CMK (cell line): ENCODE measurements around the gene SORCS2.

Experiments
- DNase-seq: peaks from one replicate; pipeline ENCODE4 v3.0.0-alpha.2; 2010; ENCODE audit warnings: low read depth

SORCS2 gene

GRCh38 chr4:7429069-7429416, 236.7 kb downstream of the SORCS2 start:
- no peak for DNase-seq

- no peak for DNase-seq
These were observed 237.3 kb downstream of the SORCS2 start for GRCh38 chr4:7429601-7430078.

DNA sequence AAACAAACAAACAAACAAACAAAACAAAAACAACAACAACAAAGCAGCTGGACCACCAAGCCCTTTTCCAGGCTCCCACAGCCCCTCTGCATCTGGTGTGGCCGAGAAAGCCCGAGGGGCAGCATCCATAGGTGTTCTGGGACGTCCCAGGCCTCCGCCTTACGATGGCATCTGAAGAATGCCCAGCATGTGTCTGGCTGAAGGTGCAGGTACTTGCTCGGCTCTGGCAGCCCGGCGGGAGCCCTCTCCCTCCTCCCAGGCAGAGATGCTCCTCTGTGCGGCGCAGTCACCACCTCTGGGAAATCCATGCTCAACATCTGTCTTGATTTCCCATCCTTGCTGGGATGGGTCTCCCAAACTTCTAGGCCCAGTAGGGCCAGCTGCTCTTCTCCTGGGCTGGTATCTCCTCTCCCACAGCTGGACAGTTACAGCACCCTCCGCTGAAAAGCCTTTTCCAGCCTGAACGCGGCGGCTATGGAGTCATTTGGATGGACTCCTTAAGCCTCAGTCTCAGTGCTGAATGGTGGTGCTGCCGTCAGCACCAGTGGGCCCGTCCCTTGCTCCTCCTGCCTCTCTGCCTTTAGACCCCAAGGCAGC, 238.1 kb downstream of the SORCS2 start:
- DNase-seq: no peak

DNA sequence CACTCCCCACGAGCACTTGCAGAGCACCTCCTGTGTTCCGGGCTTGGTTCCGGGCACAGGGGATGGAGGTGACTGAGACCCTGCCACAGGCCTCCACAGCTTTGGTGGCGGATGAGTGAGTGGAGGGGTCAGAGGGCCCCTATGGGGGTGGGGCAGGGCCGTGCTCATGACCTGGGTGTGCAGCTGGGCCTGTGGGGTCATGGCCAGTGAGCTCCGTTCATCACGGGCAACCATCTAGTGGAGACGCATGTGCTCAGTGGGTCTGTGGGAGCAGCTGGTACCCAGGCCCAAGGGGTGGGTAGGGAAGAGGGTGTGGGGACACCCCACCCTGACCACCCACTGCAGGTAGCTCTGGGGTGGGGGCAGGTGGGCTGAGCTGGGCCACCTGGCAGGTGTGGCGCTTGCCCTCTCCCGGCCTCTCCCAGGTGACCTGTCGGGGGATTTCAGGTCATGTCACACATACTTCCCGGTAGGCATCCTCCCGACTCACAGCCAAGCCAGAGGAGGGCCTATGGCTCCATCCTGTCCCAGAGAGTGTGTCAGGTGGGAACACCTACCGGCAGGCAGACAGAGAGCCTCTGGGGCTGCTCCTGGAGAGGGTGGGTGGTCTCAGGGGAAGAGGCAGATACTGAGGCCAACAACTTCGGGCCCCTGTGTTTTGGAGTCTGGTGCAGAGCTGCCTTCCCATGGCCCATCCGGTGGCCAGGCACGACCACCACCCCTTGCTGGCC, 238.8 kb downstream of the SORCS2 start:
- no peak for DNase-seq

DNA sequence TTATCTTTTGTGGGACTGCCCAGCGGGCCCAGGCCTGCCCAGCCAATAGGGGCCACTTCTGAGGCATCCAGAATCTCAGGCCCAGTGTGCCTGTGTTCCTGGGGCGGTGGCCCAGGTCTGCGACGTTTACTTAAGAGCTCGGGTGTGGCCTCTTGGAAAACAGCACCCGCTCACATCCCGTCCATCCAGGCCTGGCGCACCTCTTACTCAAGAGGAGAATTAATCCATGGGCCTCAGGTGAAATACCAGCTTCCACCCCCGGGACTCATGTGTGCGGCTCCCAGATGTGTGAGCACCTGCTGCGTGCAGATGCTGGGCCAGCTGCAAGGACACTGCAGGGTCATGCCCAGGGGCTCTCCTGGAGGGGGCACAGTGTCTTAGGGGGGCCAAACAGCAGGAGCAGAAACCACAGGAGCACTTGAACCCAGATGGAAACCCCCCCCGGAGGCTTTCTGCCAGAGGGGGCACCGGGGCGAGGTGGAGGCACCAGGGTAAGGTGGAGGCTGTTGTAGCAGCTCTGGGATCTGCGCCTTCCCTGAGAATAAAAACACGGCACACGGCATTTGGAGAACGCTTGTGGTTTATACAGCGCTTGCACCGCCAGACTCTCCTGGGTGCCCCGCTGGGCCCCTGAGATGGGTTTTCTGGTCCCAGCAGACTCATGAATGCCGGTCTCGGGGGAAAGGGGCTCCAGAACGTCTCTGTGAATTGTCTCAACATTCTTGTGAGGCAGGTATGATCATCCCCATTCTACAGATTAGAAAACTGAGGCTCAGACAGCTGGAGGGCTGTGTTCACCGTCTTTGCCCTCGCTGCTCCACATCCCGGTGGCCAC, 239.6 kb downstream of the SORCS2 start:
- DNase-seq: no peak

- DNase-seq: no peak
These were observed 240.4 kb downstream of the SORCS2 start for GRCh38 chr4:7432531-7433375.

DNA sequence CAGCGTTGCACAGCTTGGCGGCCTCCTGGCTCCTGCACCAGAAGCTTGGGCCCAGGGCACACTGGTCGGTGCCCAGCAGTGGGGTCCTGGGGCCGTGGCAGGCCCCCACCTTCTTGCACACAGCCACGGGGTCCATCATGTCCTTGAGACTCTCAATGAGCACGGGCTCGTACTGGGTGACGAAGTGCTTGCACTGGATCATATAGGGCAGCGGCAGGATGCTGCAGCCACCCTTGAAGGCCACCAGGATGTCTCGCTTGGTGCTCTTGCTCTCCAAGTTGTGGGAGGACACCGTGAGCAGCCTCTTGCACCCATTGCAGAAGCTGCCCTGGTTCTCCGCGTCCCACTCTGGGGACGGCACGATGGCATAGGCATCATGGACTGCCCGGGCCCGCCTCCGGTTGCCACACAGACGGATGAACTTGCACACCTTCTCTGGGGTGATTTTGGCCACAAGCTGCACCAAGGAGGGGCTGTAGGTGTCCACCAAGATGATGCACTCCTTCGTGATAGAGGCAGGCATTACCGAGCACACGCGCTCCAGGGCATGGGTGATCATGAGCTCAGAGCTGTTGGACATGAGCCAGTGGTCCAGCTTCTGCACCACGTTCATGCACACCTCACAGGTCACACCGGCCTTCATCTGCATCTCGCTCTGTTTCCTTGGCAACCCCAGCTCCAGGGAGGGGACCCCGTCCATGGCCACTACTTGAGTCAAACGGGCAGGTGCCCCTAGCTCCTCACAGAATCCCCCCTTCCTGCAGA, 241.2 kb downstream of the SORCS2 start:
- DNase-seq: no peak

DNA sequence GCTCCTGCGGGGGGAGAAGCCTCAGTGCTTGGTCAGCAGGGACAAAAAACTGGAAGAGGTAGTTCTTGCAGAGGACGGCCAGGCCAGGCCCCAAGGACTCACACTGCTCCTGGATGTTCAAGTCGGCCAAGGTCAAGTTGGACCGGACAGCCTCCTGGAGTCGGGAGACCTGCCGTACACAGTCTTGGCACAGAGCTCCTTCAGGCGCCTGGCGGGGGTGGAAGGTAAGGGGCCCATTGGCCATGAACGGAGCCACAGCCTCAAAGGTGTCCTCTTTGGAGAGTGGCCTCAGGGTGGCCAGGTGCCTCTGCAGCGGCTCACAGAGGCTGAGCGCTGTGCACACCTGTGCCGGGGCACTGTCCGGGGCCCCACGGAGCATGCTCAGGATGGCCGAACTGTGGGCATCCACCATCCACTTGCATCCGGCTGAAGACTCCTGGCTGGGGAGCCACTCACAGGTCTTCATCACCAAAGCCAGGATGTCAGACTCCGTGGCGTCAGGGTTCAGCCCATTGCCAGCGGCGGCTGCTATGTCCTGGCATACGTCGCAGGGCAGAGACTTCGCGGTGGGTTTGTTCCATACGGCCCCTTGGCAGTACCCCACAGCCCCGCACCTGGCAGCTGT, 241.9 kb downstream of the SORCS2 start:
- no peak for DNase-seq

GRCh38 chr4:7434766-7435150, 242.4 kb downstream of the SORCS2 start, which contains the start of gene PSAPL1:
TSS of gene PSAPL1 (minus strand) at chr4:7434930. CDS start at chr4:7434879, 51 bp downstream.
- DNase-seq: no peak

- DNase-seq: no peak
These were observed 243.2 kb downstream of the SORCS2 start for GRCh38 chr4:7435471-7436061.

- DNase-seq: no peak
These were observed 243.9 kb downstream of the SORCS2 start for GRCh38 chr4:7436256-7436655.

DNA sequence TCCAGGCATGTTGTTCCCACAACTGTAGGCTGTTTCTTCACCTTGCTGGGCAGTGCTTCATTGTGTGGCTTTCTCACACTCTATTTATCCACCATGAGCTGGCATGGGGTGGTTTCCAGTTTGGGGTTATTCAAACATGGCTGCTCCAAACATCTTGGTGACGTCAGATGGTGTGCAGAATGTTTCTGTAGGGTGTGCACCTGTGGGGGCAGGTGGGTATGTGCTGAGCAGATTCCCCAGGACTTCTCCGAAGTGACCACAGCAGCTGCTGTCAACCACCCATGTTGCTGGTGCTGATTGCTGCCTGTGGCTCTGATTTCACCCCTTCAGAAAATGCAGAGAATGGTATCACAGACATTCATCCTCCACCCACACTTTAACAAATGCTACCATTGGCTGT, 247.4 kb downstream of the SORCS2 start:
- DNase-seq: no peak

DNA sequence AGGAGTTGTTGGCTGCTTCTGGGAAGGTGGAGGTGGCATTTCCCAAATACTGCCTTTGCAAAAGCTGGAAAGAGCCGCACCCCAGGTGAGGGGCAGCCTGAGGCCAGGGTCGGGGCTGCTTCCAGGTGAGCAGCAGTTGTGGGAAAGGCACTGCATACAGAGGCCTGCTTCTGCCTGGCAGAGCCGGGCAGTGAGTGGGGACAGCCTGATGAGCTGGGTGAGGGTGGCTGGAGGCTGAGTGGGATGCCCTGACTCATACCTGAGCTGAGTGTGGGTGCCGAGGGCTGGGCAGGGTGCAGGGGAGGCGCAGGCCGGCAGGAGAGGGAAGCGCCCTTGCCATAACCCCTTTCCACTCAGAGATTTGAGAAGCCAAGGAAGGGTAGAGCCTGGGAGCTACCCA, 248.9 kb downstream of the SORCS2 start:
- no peak for DNase-seq

DNA sequence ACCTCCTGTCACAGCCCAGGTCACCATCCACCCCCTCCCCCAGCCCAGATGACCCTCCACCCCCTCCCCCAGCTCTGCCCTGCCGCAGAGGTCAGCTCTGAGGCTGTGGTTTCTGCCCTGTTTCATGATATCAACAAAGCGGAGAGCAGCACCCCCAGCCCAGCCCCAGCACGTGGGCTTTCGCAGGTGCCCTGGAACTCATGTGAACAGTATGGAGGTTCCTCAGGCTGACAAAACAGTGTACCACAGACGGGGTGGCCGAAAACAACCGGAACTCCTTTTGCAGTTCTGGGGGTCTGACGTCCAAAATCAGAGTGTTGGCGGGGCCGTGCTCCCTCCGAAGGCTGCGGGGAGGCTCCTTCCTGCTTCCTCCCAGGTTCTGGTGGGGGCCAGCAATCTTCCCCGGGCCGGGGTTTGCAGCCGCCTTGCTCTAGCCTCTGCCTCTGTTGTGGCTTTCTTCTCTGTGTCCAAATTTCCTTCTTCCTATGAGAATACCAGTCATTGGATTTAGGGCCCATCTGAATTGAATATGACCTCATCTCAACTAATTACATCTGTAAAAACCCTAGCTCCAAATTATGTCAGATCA, 250.3 kb downstream of the SORCS2 start:
- peak; percentile 5 for DNase-seq

DNA sequence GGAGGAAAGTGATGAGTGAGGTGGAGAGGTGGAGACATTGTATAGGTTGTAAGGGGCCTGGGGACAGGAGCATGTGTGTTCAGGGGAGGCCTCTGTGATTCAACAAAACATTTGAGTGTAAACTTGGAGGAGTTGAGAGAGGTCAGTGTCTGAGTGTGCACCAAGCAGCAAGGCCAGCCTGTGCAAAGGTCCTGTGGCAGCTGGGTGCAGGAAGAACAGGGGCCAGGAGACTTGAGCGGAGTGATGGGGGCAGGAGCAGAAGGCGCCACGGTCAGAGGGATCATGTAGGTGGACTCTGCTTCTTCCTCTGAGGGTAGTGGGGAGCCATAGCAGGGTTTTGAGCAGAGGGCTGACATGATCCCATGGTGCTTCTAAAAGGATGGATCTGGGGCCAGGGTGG, 252.0 kb downstream of the SORCS2 start:
- no peak for DNase-seq

DNA sequence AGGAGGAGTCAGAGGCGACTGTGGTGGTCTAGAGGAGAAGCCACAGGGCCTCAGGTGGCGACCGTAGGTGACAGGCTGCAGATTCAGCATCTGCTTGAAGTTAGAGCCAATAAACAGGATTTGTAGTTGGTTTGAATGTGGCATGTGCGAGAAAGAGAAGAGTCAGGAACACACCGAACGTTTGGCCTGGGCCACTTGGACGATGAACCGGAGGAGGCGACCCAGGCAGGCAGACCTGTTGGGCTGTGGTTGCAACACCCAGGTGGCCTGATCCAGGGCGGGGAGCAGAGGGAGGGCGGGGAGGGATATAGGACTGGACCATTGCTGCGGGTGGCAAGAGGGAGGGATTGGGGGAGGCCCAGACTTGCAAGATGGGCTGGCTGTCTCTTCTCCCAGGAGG, 252.4 kb downstream of the SORCS2 start:
- no peak for DNase-seq

- no peak for DNase-seq
These were observed 254.9 kb downstream of the SORCS2 start for GRCh38 chr4:7447236-7447635.

DNA sequence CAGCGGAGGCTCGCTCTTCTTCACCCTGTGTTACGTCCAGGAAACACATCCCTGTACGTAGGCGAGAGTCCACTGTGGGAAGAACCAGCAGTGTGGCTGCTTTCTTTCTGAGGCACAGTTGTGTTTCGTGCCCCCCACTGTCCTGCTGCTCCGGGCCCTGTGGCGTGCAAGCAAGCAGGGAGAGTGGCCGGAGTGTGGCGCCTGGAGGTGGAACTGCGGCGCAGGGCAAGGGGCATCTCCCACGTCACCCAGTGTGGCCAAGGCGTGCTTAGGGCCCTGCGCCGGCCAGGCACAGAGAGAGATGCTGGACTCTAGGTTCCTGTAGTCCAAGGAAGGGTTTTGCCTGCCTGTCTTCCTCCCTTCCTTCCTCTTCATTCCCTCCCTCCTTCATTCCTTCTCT, 255.7 kb downstream of the SORCS2 start:
- no peak for DNase-seq

DNA sequence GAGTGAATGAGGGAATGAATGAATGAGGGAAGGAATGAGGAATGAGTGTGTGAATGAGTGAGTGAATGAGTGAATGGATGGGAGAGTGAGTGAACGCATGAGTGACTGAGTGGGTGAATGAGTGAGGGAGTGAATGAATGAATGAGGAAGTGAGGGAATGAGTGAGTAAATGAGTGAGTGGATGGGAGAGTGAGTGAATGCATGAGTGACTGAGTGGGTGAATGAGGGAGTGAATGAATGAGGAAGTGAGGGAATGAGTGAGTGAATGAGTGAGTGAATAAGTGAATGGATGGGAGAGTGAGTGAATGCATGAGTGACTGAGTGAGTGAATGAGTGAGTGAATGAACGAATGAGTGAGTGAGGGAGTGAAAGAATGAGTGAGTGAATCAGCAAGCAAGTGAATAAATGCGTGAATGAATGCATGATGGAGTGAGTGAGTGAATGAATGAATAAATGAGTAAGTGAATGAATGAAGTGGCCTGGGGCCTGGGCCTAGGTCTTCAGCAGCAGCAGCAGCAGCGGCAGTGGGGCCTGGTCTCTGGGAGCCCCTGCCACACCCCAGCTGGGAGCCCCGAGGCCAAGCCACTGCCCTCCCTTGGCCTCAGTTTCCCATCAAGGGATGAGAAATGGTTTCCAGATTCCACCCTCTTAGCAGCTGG, 258.6 kb downstream of the SORCS2 start:
- no peak for DNase-seq

GRCh38 chr4:7451434-7451789, 259.1 kb downstream of the SORCS2 start:
- DNase-seq: no peak
